ENCODE data around the gene ATP6AP2. TPM values are rescaled to one million over a fixed set of nuclear protein-coding genes. Genes with fewer than 3 reads are reported as not detected.

The ATP6AP2 gene
- total and polyA plus RNA-seq, 9 of the 15 experiments (the other 6 are each of a cell fraction or from before 2014, with no cell fraction given) = 23.3 to 131 (median 41.9) TPM

DNA sequence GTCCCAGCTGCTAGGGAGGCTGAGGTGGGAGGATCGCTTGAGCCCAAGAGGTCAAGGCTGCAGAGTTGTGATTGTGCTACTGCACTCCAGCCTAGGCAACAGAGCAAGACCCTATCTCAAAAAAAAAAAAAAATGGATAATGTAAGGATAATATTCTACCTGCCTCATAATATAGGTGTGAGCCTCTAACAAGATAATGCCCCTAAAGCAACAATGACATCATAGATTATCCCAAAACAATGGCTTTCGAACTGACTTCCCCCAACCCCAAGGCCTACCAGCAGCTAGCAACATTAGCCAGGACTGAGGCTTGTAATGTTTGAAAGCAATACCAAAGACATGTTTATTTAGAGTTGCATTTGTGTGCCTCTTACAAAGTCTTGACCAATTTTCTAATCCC, 33.9 kb upstream of the ATP6AP2 start:
- H3K36me3 ChIP-seq (ENCODE audit: control insufficient read depth, insufficient read depth, low read length) = no peaks in the 10 kb centered on the region
- DNase-seq (ENCODE audit: extremely low read depth in 1 of 4, low spot score in 3 of 4) (no peak), FAIRE-seq (no peak), ATAC-seq (no peak)
- TF ChIP-seq MCM7 (IDR thresholded peaks at IDR 0.05) = no peak
- TF ChIP-seq SAFB2 (IDR thresholded peaks at IDR 0.05; ENCODE audit: borderline replicate concordance, low read depth, low read length, severe bottlenecking) = no peak
- no peak for TF ChIP-seq KLF10 (CRISPR knock-in tag; IDR thresholded peaks at IDR 0.05)
- TF ChIP-seq MAFK (IDR thresholded peaks at IDR 0.05; ENCODE audit: low read length) = no peak
- no peak for TF ChIP-seq ETS2 (tag; IDR thresholded peaks at IDR 0.05; ENCODE audit: borderline replicate concordance, poor library complexity, severe bottlenecking)
- TF ChIP-seq, protein P1, sequence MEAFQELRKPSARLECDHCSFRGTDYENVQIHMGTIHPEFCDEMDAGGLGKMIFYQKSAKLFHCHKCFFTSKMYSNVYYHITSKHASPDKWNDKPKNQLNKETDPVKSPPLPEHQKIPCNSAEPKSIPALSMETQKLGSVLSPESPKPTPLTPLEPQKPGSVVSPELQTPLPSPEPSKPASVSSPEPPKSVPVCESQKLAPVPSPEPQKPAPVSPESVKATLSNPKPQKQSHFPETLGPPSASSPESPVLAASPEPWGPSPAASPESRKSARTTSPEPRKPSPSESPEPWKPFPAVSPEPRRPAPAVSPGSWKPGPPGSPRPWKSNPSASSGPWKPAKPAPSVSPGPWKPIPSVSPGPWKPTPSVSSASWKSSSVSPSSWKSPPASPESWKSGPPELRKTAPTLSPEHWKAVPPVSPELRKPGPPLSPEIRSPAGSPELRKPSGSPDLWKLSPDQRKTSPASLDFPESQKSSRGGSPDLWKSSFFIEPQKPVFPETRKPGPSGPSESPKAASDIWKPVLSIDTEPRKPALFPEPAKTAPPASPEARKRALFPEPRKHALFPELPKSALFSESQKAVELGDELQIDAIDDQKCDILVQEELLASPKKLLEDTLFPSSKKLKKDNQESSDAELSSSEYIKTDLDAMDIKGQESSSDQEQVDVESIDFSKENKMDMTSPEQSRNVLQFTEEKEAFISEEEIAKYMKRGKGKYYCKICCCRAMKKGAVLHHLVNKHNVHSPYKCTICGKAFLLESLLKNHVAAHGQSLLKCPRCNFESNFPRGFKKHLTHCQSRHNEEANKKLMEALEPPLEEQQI (IDR thresholded peaks at IDR 0.05) = no peak
- TF ChIP-seq NUFIP1 (IDR thresholded peaks at IDR 0.05; ENCODE audit: partially characterized antibody) = no peak
- TF ChIP-seq SMARCE1 (IDR thresholded peaks at IDR 0.05) = no peak
- TF ChIP-seq, protein P2, sequence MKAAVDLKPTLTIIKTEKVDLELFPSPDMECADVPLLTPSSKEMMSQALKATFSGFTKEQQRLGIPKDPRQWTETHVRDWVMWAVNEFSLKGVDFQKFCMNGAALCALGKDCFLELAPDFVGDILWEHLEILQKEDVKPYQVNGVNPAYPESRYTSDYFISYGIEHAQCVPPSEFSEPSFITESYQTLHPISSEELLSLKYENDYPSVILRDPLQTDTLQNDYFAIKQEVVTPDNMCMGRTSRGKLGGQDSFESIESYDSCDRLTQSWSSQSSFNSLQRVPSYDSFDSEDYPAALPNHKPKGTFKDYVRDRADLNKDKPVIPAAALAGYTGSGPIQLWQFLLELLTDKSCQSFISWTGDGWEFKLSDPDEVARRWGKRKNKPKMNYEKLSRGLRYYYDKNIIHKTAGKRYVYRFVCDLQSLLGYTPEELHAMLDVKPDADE (conservative IDR thresholded peaks at IDR 0.05; ENCODE audit: control insufficient read depth, low read depth, low read length) = no peak
- TF ChIP-seq POLR2A (conservative IDR thresholded peaks at IDR 0.05) = no peak
- TF ChIP-seq HDAC2 (IDR thresholded peaks at IDR 0.05) = no peak
- no peak for TF ChIP-seq MCM3 (IDR thresholded peaks at IDR 0.05)
- no peak for TF ChIP-seq MEF2A (IDR thresholded peaks at IDR 0.05; ENCODE audit: control insufficient read depth, low read depth, low read length)
- no peak for TF ChIP-seq NBN (IDR thresholded peaks at IDR 0.05; ENCODE audit: low read depth)
- no peak for TF ChIP-seq FOXK1 (CRISPR knock-in tag; IDR thresholded peaks at IDR 0.05; ENCODE audit: borderline replicate concordance)
- no peak for TF ChIP-seq POLR2B (IDR thresholded peaks at IDR 0.05; ENCODE audit: low read depth, partially characterized antibody)
- TF ChIP-seq NONO (IDR thresholded peaks at IDR 0.05; ENCODE audit: low read depth in 2 of 2, low read length in 1 of 2) = no peak
- no peak overlapping the region for H2AFZ ChIP-seq (ENCODE audit: low read depth, low read length)
- in situ Hi-C loops (cut with MboI) (loop anchor here (10.0 kb wide), 1 partner anchor 708 kb away; no protein-coding TSS in a partner anchor), intact Hi-C loops (cut with micrococcal nuclease) (loop anchor here (10.0 kb wide), 1 partner anchor 708 kb away; no protein-coding TSS in a partner anchor)
- H4K20me1 ChIP-seq (replicated peaks; ENCODE audit: control insufficient read depth, insufficient read depth, low read length) = no peaks in the 10 kb centered on the region
- BruUV-seq (replicated peaks) = no TSS peak
- H3K27me3 ChIP-seq (ENCODE audit: control insufficient read depth in 2 of 2, insufficient read depth in 2 of 2, low read length in 2 of 2) = peaks cover 0 to 3% of the 10 kb centered on the region in 2 experiments; a peak in 1 of 5 replicates
- CTCF ChIA-PET (ENCODE audit: low intra/inter-chr PET ratio) = no interaction called here
- no peak overlapping the region for H3K4me3 ChIP-seq
- H3K27ac ChIP-seq (ENCODE audit: extremely low read depth, low read depth, low read length) = no peak overlapping the region
- no peaks in the 10 kb centered on the region for H3K79me2 ChIP-seq (ENCODE audit: control insufficient read depth, insufficient read depth, low read length)
- H3K9ac ChIP-seq (ENCODE audit: insufficient read depth in 1 of 2, low read depth in 2 of 2, low read length in 2 of 2) = no peak overlapping the region
- H3K9me3 ChIP-seq (replicated peaks; ENCODE audit: control insufficient read depth, insufficient read depth, low read depth, low read length) = no peaks in the 10 kb centered on the region
- no peaks in the 10 kb centered on the region for H3K9me1 ChIP-seq (ENCODE audit: control insufficient read depth, insufficient read depth, low read length)
- H3K4me2 ChIP-seq (ENCODE audit: insufficient read depth, low read length) = no peak overlapping the region
- 8% methylated on average over 2 of the region's 2 CpGs for WGBS (ENCODE audit: insufficient coverage, low coverage, missing lambda C conversion rate)
- H3K4me1 ChIP-seq (replicated peaks in 1 of 2; ENCODE audit: control insufficient read depth in 2 of 2, insufficient read depth in 2 of 2, low read length in 2 of 2) = peaks cover 7 to 12% of the 10 kb centered on the region in 2 experiments; a peak in 3 of 5 replicates
- POLR2A ChIA-PET = no interaction called here
